WTC11 (cell line): ENCODE results near the gene ADK. TPM values are rescaled to one million over a fixed set of nuclear protein-coding genes. Genes with fewer than 3 reads are reported as not detected.

Experiments
- ATAC-seq: fragments of 200-7000 bp; cut with Tn5 transposase; 2 replicates; pipeline ENCODE4 v1.10.0; 2021; ENCODE audit warnings: mild to moderate bottlenecking, moderate library complexity
- CTCF ChIA-PET: fragments of 300-600 bp; sonication (Branson Sonifier 250); formaldehyde crosslinking; loops from one replicate; lab custom pipeline; 2021; ENCODE audit warnings: antibody characterized with exemption; lab: Charles Lee
- POLR2A ChIA-PET: fragments of 350-600 bp; sonication (Branson Sonifier 250); formaldehyde crosslinking; loops from one replicate; lab custom pipeline; 2021; ENCODE audit warnings: antibody characterized with exemption; lab: Charles Lee
- DNase-seq: peaks from one replicate; pipeline ENCODE4 v3.0.0; 2021; ENCODE audit warnings: low spot score
- H3K27ac Mint-ChIP-seq: 2 replicates; pipeline ENCODE4 v1.8.0; 2021; ENCODE audit warnings: mixed read lengths
- H3K27me3 Mint-ChIP-seq: 2 replicates; pipeline ENCODE4 v1.8.0; 2021; ENCODE audit warnings: low read depth, mild to moderate bottlenecking, moderate library complexity, mixed read lengths
- H3K36me3 Mint-ChIP-seq: 2 replicates; pipeline ENCODE4 v1.8.0; 2021; ENCODE audit warnings: mixed read lengths
- H3K4me1 Mint-ChIP-seq: 2 replicates; pipeline ENCODE4 v1.8.0; 2022; ENCODE audit warnings: mixed read lengths
- H3K4me3 Mint-ChIP-seq: 2 replicates; pipeline ENCODE4 v1.8.0; 2021; ENCODE audit warnings: mild to moderate bottlenecking, moderate library complexity, mixed read lengths
- H3K9me3 Mint-ChIP-seq: 2 replicates; pipeline ENCODE4 v1.8.0; 2021; ENCODE audit warnings: mixed read lengths
- ARID4B ChIP-seq: sonication (generic); formaldehyde crosslinking; IDR thresholded peaks from 2 replicates; pipeline ENCODE4 v1.8.0; 2023; ENCODE audit warnings: missing genetic modification reagents, mild to moderate bottlenecking, borderline replicate concordance
- ATF2 ChIP-seq: sonication (generic); formaldehyde crosslinking; IDR thresholded peaks from 2 replicates; pipeline ENCODE4 v1.8.1; 2022; ENCODE audit warnings: low read depth, missing genetic modification reagents, borderline replicate concordance
- CBFB ChIP-seq: sonication (generic); formaldehyde crosslinking; IDR thresholded peaks from 2 replicates; pipeline ENCODE4 v1.8.1; 2022; ENCODE audit warnings: mild to moderate bottlenecking, low read depth, missing genetic modification reagents
- CREM ChIP-seq: sonication (generic); formaldehyde crosslinking; IDR thresholded peaks from 2 replicates; pipeline ENCODE4 v1.8.1; 2022; ENCODE audit warnings: mild to moderate bottlenecking, missing genetic modification reagents, moderate library complexity
- ESRRA ChIP-seq: sonication (generic); formaldehyde crosslinking; IDR thresholded peaks from 2 replicates; pipeline ENCODE4 v1.8.1; 2022; ENCODE audit warnings: mild to moderate bottlenecking, missing genetic modification reagents, borderline replicate concordance
- FOXP1 ChIP-seq: sonication (generic); formaldehyde crosslinking; IDR thresholded peaks from 2 replicates; pipeline ENCODE4 v1.8.0; 2022; ENCODE audit warnings: missing genetic modification reagents, mild to moderate bottlenecking, moderate library complexity, borderline replicate concordance
- GTF2I ChIP-seq: fragments of 250-450 bp; sonication (Bioruptor Pico); conservative IDR thresholded peaks from 2 replicates; pipeline ENCODE4 v1.4.0; 2021; ENCODE audit warnings: mild to moderate bottlenecking
- IRF2 ChIP-seq: sonication (generic); formaldehyde crosslinking; IDR thresholded peaks from 2 replicates; pipeline ENCODE4 v1.8.0; 2022; ENCODE audit warnings: low read depth, missing genetic modification reagents, borderline replicate concordance
- JAZF1 ChIP-seq: fragments of 250-450 bp; sonication (Bioruptor Pico); IDR thresholded peaks from 2 replicates; pipeline ENCODE4 v1.9.0; 2021; ENCODE audit warnings: moderate library complexity, mild to moderate bottlenecking, inconsistent platforms
- NR1H2 ChIP-seq: sonication (generic); formaldehyde crosslinking; IDR thresholded peaks from 2 replicates; pipeline ENCODE4 v1.9.0; 2021; ENCODE audit warnings: mild to moderate bottlenecking, moderate library complexity, missing genetic modification reagents
- NR2C2 ChIP-seq: sonication (generic); formaldehyde crosslinking; IDR thresholded peaks from 2 replicates; pipeline ENCODE4 v1.8.0; 2022; ENCODE audit warnings: mild to moderate bottlenecking, missing genetic modification reagents
- SP1 ChIP-seq: sonication (generic); formaldehyde crosslinking; conservative IDR thresholded peaks from 2 replicates; pipeline ENCODE4 v1.8.1; 2022; ENCODE audit warnings: missing genetic modification reagents
- TEAD1 ChIP-seq: sonication (generic); formaldehyde crosslinking; IDR thresholded peaks from 2 replicates; pipeline ENCODE4 v1.8.0; 2022; ENCODE audit warnings: mild to moderate bottlenecking, missing genetic modification reagents
- TP53 ChIP-seq: sonication (generic); formaldehyde crosslinking; IDR thresholded peaks from 2 replicates; pipeline ENCODE4 v1.8.1; 2023; ENCODE audit warnings: mild to moderate bottlenecking, missing genetic modification reagents
- ZBTB21 ChIP-seq: sonication (generic); formaldehyde crosslinking; IDR thresholded peaks from 2 replicates; pipeline ENCODE4 v1.8.1; 2023; ENCODE audit warnings: mild to moderate bottlenecking, missing genetic modification reagents, borderline replicate concordance
- ZMAT4 ChIP-seq: fragments of 250-450 bp; sonication (Bioruptor Pico); IDR thresholded peaks from 2 replicates; pipeline ENCODE4 v1.9.0; 2021; ENCODE audit warnings: mild to moderate bottlenecking
- ZNF121 ChIP-seq: sonication (generic); formaldehyde crosslinking; IDR thresholded peaks from 2 replicates; pipeline ENCODE4 v1.8.0; 2023; ENCODE audit warnings: missing genetic modification reagents
- ZNF263 ChIP-seq: sonication (generic); formaldehyde crosslinking; IDR thresholded peaks from 2 replicates; pipeline ENCODE4 v1.8.1; 2022; ENCODE audit warnings: low read depth, mild to moderate bottlenecking, moderate library complexity, missing genetic modification reagents
- ZNF396 ChIP-seq: fragments of 250-450 bp; sonication (Bioruptor Pico); IDR thresholded peaks from 2 replicates; pipeline ENCODE4 v1.8.0; 2021; ENCODE audit warnings: mild to moderate bottlenecking, moderate library complexity, borderline replicate concordance
- ZNF532 ChIP-seq: fragments of 250-450 bp; sonication (Bioruptor Pico); IDR thresholded peaks from 2 replicates; pipeline ENCODE4 v1.9.0; 2021; ENCODE audit warnings: mild to moderate bottlenecking, borderline replicate concordance
- total RNA-seq: library from RNA; stranded (reverse); gene quantifications from 3 replicates; pipeline ENCODE4 v1.2.3, GENCODE V29; 2021
- TF ChIP-seq, protein P1 (sequence below): fragments of 250-450 bp; sonication (Bioruptor Pico); IDR thresholded peaks from 2 replicates; pipeline ENCODE4 v1.9.0; 2021; ENCODE audit warnings: moderate library complexity, mild to moderate bottlenecking, inconsistent platforms, borderline replicate concordance
- TF ChIP-seq, protein P2 (sequence below): fragments of 250-450 bp; sonication (Bioruptor Pico); IDR thresholded peaks from 2 replicates; pipeline ENCODE4 v1.9.0; 2021; ENCODE audit warnings: mild to moderate bottlenecking

ADK gene
- total RNA-seq, 1 experiment from 2014 or later, result 32.7 TPM

GRCh38 chr10:74255888-74256357, 104.9 kb downstream of the ADK start:
- Mint-ChIP-seq H3K9me3 (no peaks in the 10 kb centered on the region), H3K36me3 (no peaks in the 10 kb centered on the region), H3K27me3 (no peaks in the 10 kb centered on the region), H3K27ac (peak overlapping the region; percentile 94), H3K4me1 (peaks cover 50% of the 10 kb centered on the region), H3K4me3 (no peak overlapping the region)
- DNase-seq (no peak), ATAC-seq (peak; percentile 47; the same call in 1 of the 2 replicates)
- ChIA-PET CTCF (interaction anchor here (1.8 kb wide), 1 partner anchor 12 kb away, joined by 7 read pairs; no protein-coding TSS in a partner anchor), POLR2A (no interaction called here)
- TF ChIP-seq SP1 (CRISPR knock-in tag) (no peak), TP53 (CRISPR knock-in tag) (no peak), TEAD1 (no peak), NR1H2 (CRISPR knock-in tag) (no peak), IRF2 (CRISPR knock-in tag) (no peak), ARID4B (CRISPR knock-in tag) (no peak), ESRRA (no peak), ZNF532 (CRISPR knock-in tag) (no peak)
- TF ChIP-seq, protein P1, sequence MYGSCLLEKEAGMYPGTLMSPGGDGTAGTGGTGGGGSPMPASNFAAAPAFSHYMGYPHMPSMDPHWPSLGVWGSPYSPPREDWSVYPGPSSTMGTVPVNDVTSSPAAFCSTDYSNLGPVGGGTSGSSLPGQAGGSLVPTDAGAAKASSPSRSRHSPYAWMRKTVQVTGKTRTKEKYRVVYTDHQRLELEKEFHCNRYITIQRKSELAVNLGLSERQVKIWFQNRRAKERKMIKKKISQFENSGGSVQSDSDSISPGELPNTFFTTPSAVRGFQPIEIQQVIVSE (CRISPR knock-in tag), result no peak
- TF ChIP-seq, protein P2, sequence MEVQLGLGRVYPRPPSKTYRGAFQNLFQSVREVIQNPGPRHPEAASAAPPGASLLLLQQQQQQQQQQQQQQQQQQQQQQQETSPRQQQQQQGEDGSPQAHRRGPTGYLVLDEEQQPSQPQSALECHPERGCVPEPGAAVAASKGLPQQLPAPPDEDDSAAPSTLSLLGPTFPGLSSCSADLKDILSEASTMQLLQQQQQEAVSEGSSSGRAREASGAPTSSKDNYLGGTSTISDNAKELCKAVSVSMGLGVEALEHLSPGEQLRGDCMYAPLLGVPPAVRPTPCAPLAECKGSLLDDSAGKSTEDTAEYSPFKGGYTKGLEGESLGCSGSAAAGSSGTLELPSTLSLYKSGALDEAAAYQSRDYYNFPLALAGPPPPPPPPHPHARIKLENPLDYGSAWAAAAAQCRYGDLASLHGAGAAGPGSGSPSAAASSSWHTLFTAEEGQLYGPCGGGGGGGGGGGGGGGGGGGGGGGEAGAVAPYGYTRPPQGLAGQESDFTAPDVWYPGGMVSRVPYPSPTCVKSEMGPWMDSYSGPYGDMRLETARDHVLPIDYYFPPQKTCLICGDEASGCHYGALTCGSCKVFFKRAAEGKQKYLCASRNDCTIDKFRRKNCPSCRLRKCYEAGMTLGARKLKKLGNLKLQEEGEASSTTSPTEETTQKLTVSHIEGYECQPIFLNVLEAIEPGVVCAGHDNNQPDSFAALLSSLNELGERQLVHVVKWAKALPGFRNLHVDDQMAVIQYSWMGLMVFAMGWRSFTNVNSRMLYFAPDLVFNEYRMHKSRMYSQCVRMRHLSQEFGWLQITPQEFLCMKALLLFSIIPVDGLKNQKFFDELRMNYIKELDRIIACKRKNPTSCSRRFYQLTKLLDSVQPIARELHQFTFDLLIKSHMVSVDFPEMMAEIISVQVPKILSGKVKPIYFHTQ (CRISPR knock-in tag), result no peak

DNA sequence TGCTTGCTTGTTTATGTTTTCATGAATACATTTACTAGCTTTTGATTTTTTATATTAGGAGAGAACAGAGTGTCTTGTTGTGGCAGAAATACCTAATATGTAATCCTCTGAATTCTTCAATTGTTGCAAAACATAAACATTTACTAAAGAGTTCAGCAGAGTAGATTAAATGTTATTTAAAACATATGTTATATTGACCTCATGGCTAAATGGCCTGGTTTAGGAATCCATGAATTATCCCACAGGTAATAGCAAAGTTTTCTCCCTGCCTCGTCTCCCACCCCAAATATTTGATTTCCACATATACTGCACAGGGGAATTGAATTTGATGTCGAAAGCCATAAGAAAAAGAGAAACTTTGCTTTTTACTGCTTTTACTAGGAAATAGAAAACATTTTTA, 111.8 kb downstream of the ADK start:
- Mint-ChIP-seq H3K27ac (no peak overlapping the region), H3K4me3 (no peak overlapping the region), H3K27me3 (no peaks in the 10 kb centered on the region), H3K36me3 (no peaks in the 10 kb centered on the region), H3K4me1 (peaks cover 9% of the 10 kb centered on the region; the same call in 1 of the 2 replicates), H3K9me3 (no peaks in the 10 kb centered on the region)
- no peak for DNase-seq
- ChIA-PET POLR2A (no interaction called here), CTCF (no interaction called here)
- ATAC-seq, result no peak
- no peak for TF ChIP-seq JAZF1 (CRISPR knock-in tag)
- TF ChIP-seq ATF2 (CRISPR knock-in tag), result no peak
- TF ChIP-seq NR2C2 (CRISPR knock-in tag), result no peak
- TF ChIP-seq ZMAT4 (CRISPR knock-in tag), result no peak
- TF ChIP-seq CREM (CRISPR knock-in tag), result no peak
- no peak for TF ChIP-seq ZNF396 (CRISPR knock-in tag)
- TF ChIP-seq ZNF263, result no peak
- no peak for TF ChIP-seq CBFB
- no peak for TF ChIP-seq ZNF121 (CRISPR knock-in tag)
- TF ChIP-seq ZBTB21, result no peak
- TF ChIP-seq FOXP1 (CRISPR knock-in tag), result no peak
- TF ChIP-seq GTF2I (CRISPR knock-in tag), result no peak
- no peak for TF ChIP-seq ESRRA
- no peak for TF ChIP-seq TP53 (CRISPR knock-in tag)
